Bladder microvascular endothelial cell (primary cell): ENCODE data around the gene IGFBP2. TPM values are rescaled to one million over a fixed set of nuclear protein-coding genes. Genes with fewer than 3 reads are reported as not detected.

Source experiments
- total RNA-seq: library from RNA; depleted of rRNA; stranded (reverse); fragments of >200 nt; gene quantifications from 2 replicates; pipeline ENCODE4 v1.2.3, GENCODE V29; 2014

IGFBP2 gene, protein sequence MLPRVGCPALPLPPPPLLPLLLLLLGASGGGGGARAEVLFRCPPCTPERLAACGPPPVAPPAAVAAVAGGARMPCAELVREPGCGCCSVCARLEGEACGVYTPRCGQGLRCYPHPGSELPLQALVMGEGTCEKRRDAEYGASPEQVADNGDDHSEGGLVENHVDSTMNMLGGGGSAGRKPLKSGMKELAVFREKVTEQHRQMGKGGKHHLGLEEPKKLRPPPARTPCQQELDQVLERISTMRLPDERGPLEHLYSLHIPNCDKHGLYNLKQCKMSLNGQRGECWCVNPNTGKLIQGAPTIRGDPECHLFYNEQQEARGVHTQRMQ
- 153 and 203 TPM in 2 replicates for total RNA-seq

DNA sequence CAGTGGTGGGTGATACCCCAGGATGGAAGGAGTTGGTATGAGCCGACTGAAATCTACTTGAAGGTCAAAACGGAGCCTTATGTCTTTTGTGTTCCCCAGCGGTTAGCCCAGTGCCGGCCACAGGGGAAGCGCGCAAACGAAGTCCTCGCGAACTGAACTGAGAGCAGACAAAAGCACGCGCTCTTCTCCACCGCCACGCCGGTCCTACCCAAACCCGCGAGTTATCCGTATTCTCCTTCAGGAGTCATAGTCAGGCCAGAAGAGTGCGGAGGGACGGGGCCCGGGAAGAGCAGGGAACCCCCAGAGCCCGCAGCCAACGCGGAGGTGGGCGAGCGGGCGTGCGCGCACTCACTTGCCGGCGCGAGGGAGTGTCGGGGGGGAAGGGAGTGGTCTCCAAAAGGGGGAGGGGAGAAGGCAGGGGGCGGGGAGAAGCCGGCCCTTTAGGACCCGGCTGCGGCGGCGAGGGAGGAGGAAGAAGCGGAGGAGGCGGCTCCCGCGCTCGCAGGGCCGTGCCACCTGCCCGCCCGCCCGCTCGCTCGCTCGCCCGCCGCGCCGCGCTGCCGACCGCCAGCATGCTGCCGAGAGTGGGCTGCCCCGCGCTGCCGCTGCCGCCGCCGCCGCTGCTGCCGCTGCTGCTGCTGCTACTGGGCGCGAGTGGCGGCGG is at the start of gene IGFBP2:
Gene IGFBP2 (plus strand): TSS at position 469 of the 664 bp plus-strand sequence. CDS start 104 bp downstream, at position 573.

DNA sequence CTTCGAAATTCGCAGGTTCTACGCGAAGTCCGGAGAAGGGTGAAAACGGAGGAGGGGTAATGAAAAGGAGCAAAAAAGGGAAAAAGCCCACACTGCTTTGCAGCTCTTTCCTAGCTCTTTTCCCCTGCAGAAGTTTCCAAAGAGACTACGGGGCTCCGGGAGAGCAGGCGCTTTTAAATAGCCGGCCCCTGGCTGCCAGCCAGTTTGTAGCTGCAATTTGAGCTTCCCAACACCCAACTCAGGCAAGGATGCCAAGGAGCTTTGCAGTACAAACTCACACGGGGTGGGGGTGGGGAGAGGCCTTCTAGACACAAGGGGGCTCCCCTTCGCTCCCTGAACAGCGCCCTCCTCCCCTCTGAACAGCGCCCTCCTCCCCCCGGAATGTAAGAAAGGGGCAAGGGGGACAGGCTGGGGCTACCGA is 62.2 kb downstream of the IGFBP2 start, which contains the start of gene IGFBP5:
Gene IGFBP5 (minus strand): TSS at position 149 of the 421 bp plus-strand sequence. CDS start 774 bp downstream, outside the sequence.

Other genes with a start within 250 kb of the IGFBP2 start
- 11.3 and 26.2 TPM in 2 replicates for gene SMARCAL1, start 220.9 kb upstream of the IGFBP2 start, total RNA-seq
- 2,118 and 2,859 TPM in 2 replicates for gene RPL37A, start 134.6 kb upstream of the IGFBP2 start, total RNA-seq
- 0.32 and 0.82 TPM in 2 replicates for gene IGFBP5, start 62.1 kb downstream of the IGFBP2 start, total RNA-seq
- gene TNP1, start 226.6 kb downstream of the IGFBP2 start, total RNA-seq: not detected in 2 replicates